OCI-LY3 (cell line): ENCODE data around the gene ITPKB.

Source experiments
- EZH2phosphoT487 ChIP-seq: fragments of 200-600 bp; shearing (Covaris generic); IDR thresholded peaks from 2 replicates; pipeline ENCODE4 v1.6.1; 2018; ENCODE audit warnings: antibody characterized with exemption, mixed run types, low read depth
- TF ChIP-seq, protein P1 (sequence below): fragments of 200-600, 300-600 bp; sonication (generic); IDR thresholded peaks from 2 replicates; pipeline ENCODE4 v1.5.1; 2014; ENCODE audit warnings: antibody characterized with exemption, low read length, low read depth

DNA sequence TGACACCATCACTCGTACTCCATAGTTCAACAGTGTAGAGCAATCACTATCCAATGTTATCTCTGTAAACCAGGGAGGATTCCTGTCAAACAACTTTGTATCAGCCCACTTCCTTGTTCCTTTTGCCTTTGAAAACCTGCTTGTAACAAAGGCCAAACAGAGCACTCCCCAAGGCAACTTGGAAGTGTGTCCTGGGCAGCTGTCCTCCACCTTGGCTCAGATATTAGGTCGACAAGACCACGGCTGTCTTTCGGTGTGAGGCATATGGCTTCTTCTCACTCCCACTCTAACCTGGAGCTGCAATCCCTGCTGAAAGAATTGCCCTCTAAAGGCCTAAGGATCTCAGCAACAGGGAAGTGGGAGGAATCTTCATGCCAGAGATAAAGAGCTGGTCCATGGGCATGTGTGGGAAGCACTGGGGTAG, 66.7 kb downstream of the ITPKB start:
- TF ChIP-seq, protein P1, sequence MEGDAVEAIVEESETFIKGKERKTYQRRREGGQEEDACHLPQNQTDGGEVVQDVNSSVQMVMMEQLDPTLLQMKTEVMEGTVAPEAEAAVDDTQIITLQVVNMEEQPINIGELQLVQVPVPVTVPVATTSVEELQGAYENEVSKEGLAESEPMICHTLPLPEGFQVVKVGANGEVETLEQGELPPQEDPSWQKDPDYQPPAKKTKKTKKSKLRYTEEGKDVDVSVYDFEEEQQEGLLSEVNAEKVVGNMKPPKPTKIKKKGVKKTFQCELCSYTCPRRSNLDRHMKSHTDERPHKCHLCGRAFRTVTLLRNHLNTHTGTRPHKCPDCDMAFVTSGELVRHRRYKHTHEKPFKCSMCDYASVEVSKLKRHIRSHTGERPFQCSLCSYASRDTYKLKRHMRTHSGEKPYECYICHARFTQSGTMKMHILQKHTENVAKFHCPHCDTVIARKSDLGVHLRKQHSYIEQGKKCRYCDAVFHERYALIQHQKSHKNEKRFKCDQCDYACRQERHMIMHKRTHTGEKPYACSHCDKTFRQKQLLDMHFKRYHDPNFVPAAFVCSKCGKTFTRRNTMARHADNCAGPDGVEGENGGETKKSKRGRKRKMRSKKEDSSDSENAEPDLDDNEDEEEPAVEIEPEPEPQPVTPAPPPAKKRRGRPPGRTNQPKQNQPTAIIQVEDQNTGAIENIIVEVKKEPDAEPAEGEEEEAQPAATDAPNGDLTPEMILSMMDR = no peak
- TF ChIP-seq EZH2phosphoT487 = no peak
